Measurements from ENCODE around the gene UGT1A10. TPM values are rescaled to one million over a fixed set of nuclear protein-coding genes. Genes with fewer than 3 reads are reported as not detected.

The UGT1A10 gene
- total RNA-seq, 1 experiment from 2014 or later = not detected

DNA sequence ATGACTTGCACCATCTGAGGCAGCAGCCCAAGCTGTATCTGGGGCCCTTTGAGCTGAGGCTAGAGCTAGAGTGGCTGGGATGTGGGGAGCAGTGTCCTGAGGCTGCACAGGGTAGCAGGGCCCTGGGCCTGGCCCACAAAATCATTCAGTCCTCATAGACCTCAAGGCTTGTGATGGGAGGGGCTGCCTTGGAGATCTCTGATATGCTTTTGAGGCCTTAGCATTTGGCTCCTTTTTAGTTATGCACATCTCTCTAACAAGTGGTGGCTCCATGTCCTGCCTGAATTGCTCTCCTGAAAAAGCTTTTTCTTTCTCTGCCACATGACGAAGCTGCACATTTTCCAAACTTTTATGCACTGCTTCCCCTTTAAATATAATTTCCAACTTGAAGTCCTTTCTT is 30.6 kb upstream of the UGT1A10 start:
- CTCF ChIA-PET = no interaction called here
- no peaks in the 10 kb centered on the region for H3K4me1 ChIP-seq (ENCODE audit: control insufficient read depth in 1 of 2, insufficient read depth in 2 of 2, low read length in 2 of 2)
- H3K36me3 ChIP-seq (ENCODE audit: control insufficient read depth in 1 of 2, insufficient read depth in 2 of 2, low read length in 2 of 2) = no peaks in the 10 kb centered on the region
- no peak overlapping the region for H3K4me2 ChIP-seq (ENCODE audit: low read length)
- ATAC-seq (no peak), DNase-seq (ENCODE audit: low read depth, low spot score) (no peak)
- H3K27me3 ChIP-seq (ENCODE audit: insufficient read depth, low read length) = no peaks in the 10 kb centered on the region
- intact Hi-C loops (cut with micrococcal nuclease) = no loop called here
- RAD21 ChIA-PET (ENCODE audit: low non-redundant PET in 1 of 2, low total read pairs in 2 of 2, uncharacterized antibody in 2 of 2, unreplicated experiment in 2 of 2) = no interaction called here
- H2AFZ ChIP-seq (ENCODE audit: low read depth, low read length, poor library complexity, severe bottlenecking) = no peak overlapping the region
- H3K4me3 ChIP-seq (replicated peaks in 1 of 2; ENCODE audit: low read depth in 1 of 2, low read length in 2 of 2) = no peak overlapping the region
- H3K9me2 ChIP-seq (ENCODE audit: insufficient read depth) = 0 out of 2 replicates have a peak, but pooled peaks cover 2% of the 10 kb centered on the region
- H3K27ac ChIP-seq (ENCODE audit: low read depth, low read length) = no peak overlapping the region
- no peak overlapping the region for H3K9ac ChIP-seq (ENCODE audit: low read length)
- BruUV-seq (replicated peaks) = no TSS peak
- TF ChIP-seq ZFX (IDR thresholded peaks at IDR 0.05) (no peak), FOSL1 (IDR thresholded peaks at IDR 0.05; ENCODE audit: low read depth) (no peak), SRF (IDR thresholded peaks at IDR 0.05; ENCODE audit: low read depth) (no peak), POLR2AphosphoS5 (IDR thresholded peaks at IDR 0.05; ENCODE audit: low read depth, low read length) (no peak)
- TF ChIP-seq, protein P1, sequence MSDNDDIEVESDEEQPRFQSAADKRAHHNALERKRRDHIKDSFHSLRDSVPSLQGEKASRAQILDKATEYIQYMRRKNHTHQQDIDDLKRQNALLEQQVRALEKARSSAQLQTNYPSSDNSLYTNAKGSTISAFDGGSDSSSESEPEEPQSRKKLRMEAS (IDR thresholded peaks at IDR 0.05) = no peak
- POLR2A ChIA-PET = no interaction called here
- no peaks in the 10 kb centered on the region for H3K79me2 ChIP-seq (ENCODE audit: insufficient read depth, low read length)
- no peaks in the 10 kb centered on the region for H3K9me3 ChIP-seq (ENCODE audit: control insufficient read depth in 1 of 2, insufficient read depth in 1 of 2, low read depth in 1 of 2, low read length in 2 of 2)
- H4K20me1 ChIP-seq (ENCODE audit: insufficient read depth) = no peaks in the 10 kb centered on the region

GRCh38 chr2:233611284-233611683 is 25.0 kb upstream of the UGT1A10 start:
- ChIA-PET POLR2A (no interaction called here), CTCF (no interaction called here), RAD21 (ENCODE audit: low non-redundant PET in 1 of 2, low total read pairs in 2 of 2, uncharacterized antibody in 2 of 2, unreplicated experiment in 2 of 2) (no interaction called here)
- no peaks in the 10 kb centered on the region for H3K36me3 ChIP-seq (ENCODE audit: control insufficient read depth in 1 of 2, insufficient read depth in 2 of 2, low read length in 2 of 2)
- H3K27me3 ChIP-seq (ENCODE audit: insufficient read depth, low read length) = no peaks in the 10 kb centered on the region
- BruUV-seq (replicated peaks) = no TSS peak
- no peak for TF ChIP-seq TCF7L2 (IDR thresholded peaks at IDR 0.05; ENCODE audit: borderline replicate concordance, extremely low read depth, insufficient read depth, insufficient read length)
- no peak for TF ChIP-seq JUND (IDR thresholded peaks at IDR 0.05)
- no peak for TF ChIP-seq ATF3 (IDR thresholded peaks at IDR 0.05)
- TF ChIP-seq, protein P2, sequence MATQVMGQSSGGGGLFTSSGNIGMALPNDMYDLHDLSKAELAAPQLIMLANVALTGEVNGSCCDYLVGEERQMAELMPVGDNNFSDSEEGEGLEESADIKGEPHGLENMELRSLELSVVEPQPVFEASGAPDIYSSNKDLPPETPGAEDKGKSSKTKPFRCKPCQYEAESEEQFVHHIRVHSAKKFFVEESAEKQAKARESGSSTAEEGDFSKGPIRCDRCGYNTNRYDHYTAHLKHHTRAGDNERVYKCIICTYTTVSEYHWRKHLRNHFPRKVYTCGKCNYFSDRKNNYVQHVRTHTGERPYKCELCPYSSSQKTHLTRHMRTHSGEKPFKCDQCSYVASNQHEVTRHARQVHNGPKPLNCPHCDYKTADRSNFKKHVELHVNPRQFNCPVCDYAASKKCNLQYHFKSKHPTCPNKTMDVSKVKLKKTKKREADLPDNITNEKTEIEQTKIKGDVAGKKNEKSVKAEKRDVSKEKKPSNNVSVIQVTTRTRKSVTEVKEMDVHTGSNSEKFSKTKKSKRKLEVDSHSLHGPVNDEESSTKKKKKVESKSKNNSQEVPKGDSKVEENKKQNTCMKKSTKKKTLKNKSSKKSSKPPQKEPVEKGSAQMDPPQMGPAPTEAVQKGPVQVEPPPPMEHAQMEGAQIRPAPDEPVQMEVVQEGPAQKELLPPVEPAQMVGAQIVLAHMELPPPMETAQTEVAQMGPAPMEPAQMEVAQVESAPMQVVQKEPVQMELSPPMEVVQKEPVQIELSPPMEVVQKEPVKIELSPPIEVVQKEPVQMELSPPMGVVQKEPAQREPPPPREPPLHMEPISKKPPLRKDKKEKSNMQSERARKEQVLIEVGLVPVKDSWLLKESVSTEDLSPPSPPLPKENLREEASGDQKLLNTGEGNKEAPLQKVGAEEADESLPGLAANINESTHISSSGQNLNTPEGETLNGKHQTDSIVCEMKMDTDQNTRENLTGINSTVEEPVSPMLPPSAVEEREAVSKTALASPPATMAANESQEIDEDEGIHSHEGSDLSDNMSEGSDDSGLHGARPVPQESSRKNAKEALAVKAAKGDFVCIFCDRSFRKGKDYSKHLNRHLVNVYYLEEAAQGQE (IDR thresholded peaks at IDR 0.05; ENCODE audit: low read depth) = no peak
- TF ChIP-seq ELF1 (IDR thresholded peaks at IDR 0.05; ENCODE audit: borderline replicate concordance, low read depth) = no peak
- TF ChIP-seq SRF (IDR thresholded peaks at IDR 0.05; ENCODE audit: low read depth) = no peak
- TF ChIP-seq ZFX (IDR thresholded peaks at IDR 0.05) = no peak
- TF ChIP-seq, protein P3, sequence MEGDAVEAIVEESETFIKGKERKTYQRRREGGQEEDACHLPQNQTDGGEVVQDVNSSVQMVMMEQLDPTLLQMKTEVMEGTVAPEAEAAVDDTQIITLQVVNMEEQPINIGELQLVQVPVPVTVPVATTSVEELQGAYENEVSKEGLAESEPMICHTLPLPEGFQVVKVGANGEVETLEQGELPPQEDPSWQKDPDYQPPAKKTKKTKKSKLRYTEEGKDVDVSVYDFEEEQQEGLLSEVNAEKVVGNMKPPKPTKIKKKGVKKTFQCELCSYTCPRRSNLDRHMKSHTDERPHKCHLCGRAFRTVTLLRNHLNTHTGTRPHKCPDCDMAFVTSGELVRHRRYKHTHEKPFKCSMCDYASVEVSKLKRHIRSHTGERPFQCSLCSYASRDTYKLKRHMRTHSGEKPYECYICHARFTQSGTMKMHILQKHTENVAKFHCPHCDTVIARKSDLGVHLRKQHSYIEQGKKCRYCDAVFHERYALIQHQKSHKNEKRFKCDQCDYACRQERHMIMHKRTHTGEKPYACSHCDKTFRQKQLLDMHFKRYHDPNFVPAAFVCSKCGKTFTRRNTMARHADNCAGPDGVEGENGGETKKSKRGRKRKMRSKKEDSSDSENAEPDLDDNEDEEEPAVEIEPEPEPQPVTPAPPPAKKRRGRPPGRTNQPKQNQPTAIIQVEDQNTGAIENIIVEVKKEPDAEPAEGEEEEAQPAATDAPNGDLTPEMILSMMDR (IDR thresholded peaks at IDR 0.05 in 2 of 3, conservative IDR thresholded peaks at IDR 0.05 in 1 of 3; ENCODE audit: borderline replicate concordance in 1 of 3, insufficient read depth in 1 of 3, low read depth in 2 of 3, low read length in 2 of 3) = no peak
- TF ChIP-seq YY1 (IDR thresholded peaks at IDR 0.05; ENCODE audit: extremely low read depth, insufficient replicate concordance, low read depth, low read length) = no peak
- no peak for TF ChIP-seq FOSL1 (IDR thresholded peaks at IDR 0.05; ENCODE audit: low read depth)
- TF ChIP-seq CEBPB (IDR thresholded peaks at IDR 0.05; ENCODE audit: low read depth) = no peak
- TF ChIP-seq EGR1 (IDR thresholded peaks at IDR 0.05; ENCODE audit: low read depth) = no peak
- no peak for TF ChIP-seq RAD21 (IDR thresholded peaks at IDR 0.05; ENCODE audit: low read depth)
- TF ChIP-seq CBX3 (IDR thresholded peaks at IDR 0.05; ENCODE audit: low read depth) = no peak
- TF ChIP-seq, protein P1 (IDR thresholded peaks at IDR 0.05) = no peak
- no peaks in the 10 kb centered on the region for H3K4me1 ChIP-seq (ENCODE audit: control insufficient read depth in 1 of 2, insufficient read depth in 2 of 2, low read length in 2 of 2)
- no peak overlapping the region for H3K4me2 ChIP-seq (ENCODE audit: low read length)
- no peak overlapping the region for H3K9ac ChIP-seq (ENCODE audit: low read length)
- no peak overlapping the region for H3K27ac ChIP-seq (ENCODE audit: low read depth, low read length)
- H3K4me3 ChIP-seq (replicated peaks in 1 of 2; ENCODE audit: low read depth in 1 of 2, low read length in 2 of 2) = no peak overlapping the region
- no peaks in the 10 kb centered on the region for H3K9me2 ChIP-seq (ENCODE audit: insufficient read depth)
- no peaks in the 10 kb centered on the region for H3K9me3 ChIP-seq (ENCODE audit: control insufficient read depth in 1 of 2, insufficient read depth in 1 of 2, low read depth in 1 of 2, low read length in 2 of 2)
- no peak overlapping the region for H2AFZ ChIP-seq (ENCODE audit: low read depth, low read length, poor library complexity, severe bottlenecking)
- no peaks in the 10 kb centered on the region for H3K79me2 ChIP-seq (ENCODE audit: insufficient read depth, low read length)
- DNase-seq (ENCODE audit: low read depth, low spot score) (no peak), ATAC-seq (no peak)
- no peaks in the 10 kb centered on the region for H4K20me1 ChIP-seq (ENCODE audit: insufficient read depth)
- intact Hi-C loops (cut with micrococcal nuclease) = no loop called here

All from HCT116 (cell line).